ENCODE measurements around the gene R3HDM2. TPM values are rescaled to one million over a fixed set of nuclear protein-coding genes. Genes with fewer than 3 reads are reported as not detected.

Gene R3HDM2
- total RNA-seq, 1 experiment from 2014 or later: 45.4 TPM

DNA sequence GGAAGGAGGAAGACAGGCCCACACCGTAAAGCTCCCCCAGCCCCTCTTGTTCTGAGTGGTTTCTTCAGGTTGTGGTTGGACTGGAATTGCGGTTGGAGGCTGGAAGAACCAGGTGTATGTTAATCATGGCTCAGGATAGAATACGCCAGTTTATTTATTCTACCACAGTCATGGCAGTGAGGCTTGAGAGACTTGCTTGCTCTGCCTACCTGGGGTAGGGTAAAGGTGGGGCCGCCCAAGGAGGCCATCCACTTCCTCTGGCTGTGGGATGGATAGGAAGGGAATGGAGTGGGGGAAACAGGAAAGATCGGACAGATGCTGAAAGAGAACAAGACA lies 193.3 kb downstream of the R3HDM2 start:
- intact Hi-C loops (cut with micrococcal nuclease): no loop called here
- ChIA-PET RAD21 (ENCODE audit: low non-redundant PET in 1 of 2, low total read pairs in 2 of 2, uncharacterized antibody in 2 of 2, unreplicated experiment in 2 of 2) (no interaction called here), CTCF (interaction anchor here (2.1 kb wide), 1 partner anchor 8 kb away, joined by 26 read pairs; the partner anchor contains the start of gene SHMT2), POLR2A (interaction anchor here (3.5 kb wide), 1 partner anchor 8 kb away, joined by 16 read pairs; the partner anchor contains the start of gene SHMT2)
- Histone ChIP-seq H3K79me2 (ENCODE audit: insufficient read depth, low read length) (no peaks in the 10 kb centered on the region; the same call in 1 of the 2 replicates), H3K9me2 (ENCODE audit: insufficient read depth) (no peaks in the 10 kb centered on the region), H2AFZ (ENCODE audit: low read depth, low read length, poor library complexity, severe bottlenecking) (no peak overlapping the region), H4K20me1 (ENCODE audit: insufficient read depth) (no peaks in the 10 kb centered on the region), H3K27me3 (ENCODE audit: insufficient read depth, low read length) (peaks cover 4% of the 10 kb centered on the region; the same call in 1 of the 2 replicates), H3K9me3 (ENCODE audit: control insufficient read depth in 1 of 2, insufficient read depth in 1 of 2, low read depth in 1 of 2, low read length in 2 of 2) (no peaks in the 10 kb centered on the region), H3K4me1 (ENCODE audit: control insufficient read depth in 1 of 2, insufficient read depth in 2 of 2, low read length in 2 of 2) (peaks cover 20 to 28% of the 10 kb centered on the region in 2 experiments), H3K4me3 (replicated peaks in 1 of 2; ENCODE audit: low read depth in 1 of 2, low read length in 2 of 2) (no peak overlapping the region), H3K27ac (ENCODE audit: low read depth, low read length) (no peak overlapping the region), H3K36me3 (ENCODE audit: control insufficient read depth in 1 of 2, insufficient read depth in 2 of 2, low read length in 2 of 2) (peaks cover 10 to 16% of the 10 kb centered on the region in 2 experiments), H3K9ac (ENCODE audit: low read length) (no peak overlapping the region), H3K4me2 (ENCODE audit: low read length) (no peak overlapping the region)
- TF ChIP-seq RAD21 (IDR thresholded peaks at IDR 0.05; ENCODE audit: low read depth): no peak
- no peak for TF ChIP-seq FOSL1 (IDR thresholded peaks at IDR 0.05; ENCODE audit: low read depth)
- TF ChIP-seq, protein P1, sequence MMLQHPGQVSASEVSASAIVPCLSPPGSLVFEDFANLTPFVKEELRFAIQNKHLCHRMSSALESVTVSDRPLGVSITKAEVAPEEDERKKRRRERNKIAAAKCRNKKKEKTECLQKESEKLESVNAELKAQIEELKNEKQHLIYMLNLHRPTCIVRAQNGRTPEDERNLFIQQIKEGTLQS (IDR thresholded peaks at IDR 0.05): no peak
- TF ChIP-seq, protein P2, sequence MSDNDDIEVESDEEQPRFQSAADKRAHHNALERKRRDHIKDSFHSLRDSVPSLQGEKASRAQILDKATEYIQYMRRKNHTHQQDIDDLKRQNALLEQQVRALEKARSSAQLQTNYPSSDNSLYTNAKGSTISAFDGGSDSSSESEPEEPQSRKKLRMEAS (IDR thresholded peaks at IDR 0.05): no peak
- TF ChIP-seq ELF1 (IDR thresholded peaks at IDR 0.05; ENCODE audit: borderline replicate concordance, low read depth): no peak
- no peak for ATAC-seq
- no TSS peak for BruUV-seq (replicated peaks)
- DNase-seq (ENCODE audit: low read depth, low spot score): no peak

DNA sequence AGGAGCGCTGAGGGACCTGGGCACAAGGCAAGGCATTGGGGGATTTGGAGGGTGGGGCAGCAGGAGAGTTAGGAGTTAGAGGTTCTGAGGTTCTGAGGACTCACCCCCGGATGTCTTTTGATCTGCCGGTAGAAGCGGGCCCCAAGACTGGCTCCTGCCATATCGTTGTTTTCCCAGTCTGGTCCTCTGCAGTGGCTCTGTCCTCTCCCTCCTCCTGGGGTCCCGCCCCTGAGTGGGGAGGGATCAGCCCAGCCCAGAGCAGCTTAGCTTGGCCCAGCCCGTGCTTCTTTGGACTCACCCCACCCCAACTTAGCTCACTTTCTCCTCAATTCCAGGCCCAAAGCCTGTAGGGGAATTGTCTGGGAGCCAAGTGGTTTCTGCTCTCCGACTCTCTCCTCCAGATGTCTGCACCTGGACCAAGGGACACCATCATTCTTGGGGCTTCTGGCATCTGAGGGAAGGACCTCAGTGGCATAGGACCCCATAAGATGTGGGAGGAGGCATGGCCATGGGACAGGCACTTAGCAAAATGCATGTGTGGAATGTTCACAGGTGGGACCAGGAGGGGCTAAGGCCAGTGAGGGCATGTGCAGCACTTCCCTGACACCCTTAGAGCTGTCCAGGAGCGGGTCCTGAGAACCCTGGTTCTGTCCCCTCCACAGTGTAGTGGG lies 193.8 kb downstream of the R3HDM2 start:
- POLR2A ChIA-PET: no interaction called here
- H3K79me2 ChIP-seq (ENCODE audit: insufficient read depth, low read length): peaks cover 5% of the 10 kb centered on the region; the same call in 1 of the 2 replicates

More for the DNA sequence above, 193.8 kb downstream of the R3HDM2 start:
- no peak for ATAC-seq
- DNase-seq (ENCODE audit: low read depth, low spot score): no peak
- Histone ChIP-seq H4K20me1 (ENCODE audit: insufficient read depth) (no peaks in the 10 kb centered on the region), H3K27ac (ENCODE audit: low read depth, low read length) (no peak overlapping the region), H3K27me3 (ENCODE audit: insufficient read depth, low read length) (peaks cover 4% of the 10 kb centered on the region; the same call in 1 of the 2 replicates), H3K9ac (ENCODE audit: low read length) (no peak overlapping the region), H3K4me1 (ENCODE audit: control insufficient read depth in 1 of 2, insufficient read depth in 2 of 2, low read length in 2 of 2) (peaks cover 20 to 24% of the 10 kb centered on the region in 2 experiments), H3K4me3 (replicated peaks in 1 of 2; ENCODE audit: low read depth in 1 of 2, low read length in 2 of 2) (no peak overlapping the region), H3K9me3 (ENCODE audit: control insufficient read depth in 1 of 2, insufficient read depth in 1 of 2, low read depth in 1 of 2, low read length in 2 of 2) (no peaks in the 10 kb centered on the region), H2AFZ (ENCODE audit: low read depth, low read length, poor library complexity, severe bottlenecking) (no peak overlapping the region), H3K9me2 (ENCODE audit: insufficient read depth) (no peaks in the 10 kb centered on the region), H3K4me2 (ENCODE audit: low read length) (no peak overlapping the region), H3K36me3 (ENCODE audit: control insufficient read depth in 1 of 2, insufficient read depth in 2 of 2, low read length in 2 of 2) (peaks cover 13 to 22% of the 10 kb centered on the region in 2 experiments)
- no TSS peak for BruUV-seq (replicated peaks)
- intact Hi-C loops (cut with micrococcal nuclease): no loop called here
- no peak for TF ChIP-seq EZH2 (IDR thresholded peaks at IDR 0.05)
- RAD21 ChIA-PET (ENCODE audit: low non-redundant PET in 1 of 2, low total read pairs in 2 of 2, uncharacterized antibody in 2 of 2, unreplicated experiment in 2 of 2): no interaction called here
- CTCF ChIA-PET: no interaction called here

All from HCT116 (cell line).